Lower lobe of right lung (tissue), 2 donors: ENCODE results near the gene SLC6A3. TPM values are rescaled to one million over a fixed set of nuclear protein-coding genes. Genes with fewer than 3 reads are reported as not detected.

Experiments
- ATAC-seq, 2 donors: fragments of 200-7000 bp; cut with Tn5 transposase; one replicate each; pipeline ENCODE4 v1.9.1; 2020 to 2022; ENCODE audit warnings: mild to moderate bottlenecking in 2 of 2, moderate library complexity in 2 of 2
- DNase-seq: peaks from one replicate; pipeline ENCODE4 v3.0.0-alpha.2; 2020
- H3K27ac ChIP-seq: fragments of 200-600 bp; one replicate; pipeline ENCODE4 v1.8.0; 2022
- H3K27me3 ChIP-seq: fragments of 200-600 bp; one replicate; pipeline ENCODE4 v1.8.0; 2022; ENCODE audit warnings: low read depth
- H3K36me3 ChIP-seq: fragments of 200-600 bp; one replicate; pipeline ENCODE4 v1.8.0; 2022; ENCODE audit warnings: mild to moderate bottlenecking
- H3K4me1 ChIP-seq: fragments of 200-600 bp; one replicate; pipeline ENCODE4 v1.8.0; 2022
- H3K4me3 ChIP-seq: fragments of 200-600 bp; one replicate; pipeline ENCODE4 v1.8.0; 2022; ENCODE audit warnings: mild to moderate bottlenecking
- H3K9me3 ChIP-seq: fragments of 200-600 bp; one replicate; pipeline ENCODE4 v1.8.0; 2022
- intact Hi-C: fragments of 100-400 bp; cut with DNase I; formaldehyde crosslinking; loops from one replicate; pipeline ENCODE4 v1.11.0; 2022
- total RNA-seq: library from RNA; stranded (reverse); fragmentation: NEBNext Ultra II Directional; extraction: Animal tissue kit (Norgen Biotek cat#: 25700); gene quantifications from one replicate; pipeline ENCODE4 v1.2.1, GENCODE V29; 2021
- TF ChIP-seq, protein P1 (sequence below): fragments of 200-600 bp; IDR thresholded peaks from one replicate; pipeline ENCODE4 v1.8.0; 2022; ENCODE audit warnings: antibody characterized with exemption, mild to moderate bottlenecking
- donor health status: DM: no; HTN: yes; CAD: no; lungs with severe emphysema.

SLC6A3 gene
- total RNA-seq, 1 donor from 2014 or later, result 0.12 TPM

- intact Hi-C loops, result no loop called here
- TF ChIP-seq, protein P1, sequence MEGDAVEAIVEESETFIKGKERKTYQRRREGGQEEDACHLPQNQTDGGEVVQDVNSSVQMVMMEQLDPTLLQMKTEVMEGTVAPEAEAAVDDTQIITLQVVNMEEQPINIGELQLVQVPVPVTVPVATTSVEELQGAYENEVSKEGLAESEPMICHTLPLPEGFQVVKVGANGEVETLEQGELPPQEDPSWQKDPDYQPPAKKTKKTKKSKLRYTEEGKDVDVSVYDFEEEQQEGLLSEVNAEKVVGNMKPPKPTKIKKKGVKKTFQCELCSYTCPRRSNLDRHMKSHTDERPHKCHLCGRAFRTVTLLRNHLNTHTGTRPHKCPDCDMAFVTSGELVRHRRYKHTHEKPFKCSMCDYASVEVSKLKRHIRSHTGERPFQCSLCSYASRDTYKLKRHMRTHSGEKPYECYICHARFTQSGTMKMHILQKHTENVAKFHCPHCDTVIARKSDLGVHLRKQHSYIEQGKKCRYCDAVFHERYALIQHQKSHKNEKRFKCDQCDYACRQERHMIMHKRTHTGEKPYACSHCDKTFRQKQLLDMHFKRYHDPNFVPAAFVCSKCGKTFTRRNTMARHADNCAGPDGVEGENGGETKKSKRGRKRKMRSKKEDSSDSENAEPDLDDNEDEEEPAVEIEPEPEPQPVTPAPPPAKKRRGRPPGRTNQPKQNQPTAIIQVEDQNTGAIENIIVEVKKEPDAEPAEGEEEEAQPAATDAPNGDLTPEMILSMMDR, result no peak
- Histone ChIP-seq H3K4me1 (peaks cover 16% of the 10 kb centered on the region), H3K27ac (peak overlapping the region; percentile 84), H3K36me3 (no peaks in the 10 kb centered on the region), H3K9me3 (no peaks in the 10 kb centered on the region), H3K4me3 (peak overlapping the region; percentile 61), H3K27me3 (peaks cover 9% of the 10 kb centered on the region)
- ATAC-seq (peak; percentile 84 to 88), DNase-seq (peak; percentile 85)
Observed at GRCh38 chr5:1386274-1386717, 58.9 kb downstream of the SLC6A3 start.

DNA sequence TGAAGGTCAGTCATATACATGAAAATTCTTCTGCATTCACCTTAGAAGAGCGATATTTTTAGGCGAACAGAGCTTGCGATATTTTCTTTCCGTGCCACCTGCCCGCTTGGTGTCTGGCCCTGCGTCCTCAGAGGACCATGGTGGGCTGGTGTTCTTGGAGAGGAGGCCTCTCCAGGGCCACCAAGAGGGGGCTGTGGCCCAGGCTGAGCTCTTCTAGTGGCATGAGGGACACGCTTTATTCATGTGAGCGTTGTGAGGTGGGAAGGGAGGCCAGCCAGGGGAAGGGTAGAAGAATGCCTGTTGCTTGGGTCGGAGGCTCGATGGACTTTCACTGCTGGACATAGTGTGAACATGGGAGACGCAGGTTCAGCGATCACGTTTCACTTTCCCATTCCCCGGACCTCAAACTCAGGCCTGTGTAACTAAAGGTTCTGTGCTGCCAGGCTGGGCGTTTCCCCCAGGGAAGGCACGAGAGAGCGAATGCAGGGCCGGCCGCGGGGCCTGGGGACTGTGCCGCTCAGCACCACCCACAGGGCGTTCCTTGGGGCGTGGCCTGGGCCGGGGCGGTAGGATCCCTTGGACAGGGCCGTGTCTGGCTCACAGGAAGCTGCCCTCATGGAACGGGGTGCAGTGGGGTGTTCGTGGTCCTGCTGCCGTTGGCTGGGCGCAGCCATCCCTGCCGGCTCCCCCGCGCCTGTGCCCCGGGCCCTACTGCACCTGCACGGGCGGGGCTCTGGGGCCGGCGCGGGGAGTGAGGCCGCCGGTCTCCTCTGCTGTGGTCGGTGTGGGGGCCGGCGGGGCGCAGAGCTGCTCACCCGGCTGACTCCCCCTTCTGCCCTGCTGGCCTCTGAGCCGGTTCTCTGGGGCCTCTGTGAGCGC, 59.6 kb downstream of the SLC6A3 start:
- intact Hi-C loops, result no loop called here
- DNase-seq, result peak; percentile 96
- Histone ChIP-seq H3K27ac (peak overlapping the region; percentile 84), H3K27me3 (peaks cover 3% of the 10 kb centered on the region), H3K9me3 (no peaks in the 10 kb centered on the region), H3K4me1 (peaks cover 21% of the 10 kb centered on the region), H3K4me3 (peak overlapping the region; percentile 61), H3K36me3 (no peaks in the 10 kb centered on the region)
- ATAC-seq, result peak; percentile 97 to 99
- TF ChIP-seq, protein P1, result no peak

GRCh38 chr5:1384521-1384920, 60.7 kb downstream of the SLC6A3 start:
- TF ChIP-seq, protein P1, result no peak
- DNase-seq (peak; percentile 34), ATAC-seq (no peak)
- no peak overlapping the region for H3K27ac ChIP-seq
- H3K9me3 ChIP-seq, result no peaks in the 10 kb centered on the region
- H3K27me3 ChIP-seq, result no peaks in the 10 kb centered on the region
- peaks cover 26% of the 10 kb centered on the region for H3K4me1 ChIP-seq
- intact Hi-C loops, result no loop called here
- H3K4me3 ChIP-seq, result no peak overlapping the region
- no peaks in the 10 kb centered on the region for H3K36me3 ChIP-seq

DNA sequence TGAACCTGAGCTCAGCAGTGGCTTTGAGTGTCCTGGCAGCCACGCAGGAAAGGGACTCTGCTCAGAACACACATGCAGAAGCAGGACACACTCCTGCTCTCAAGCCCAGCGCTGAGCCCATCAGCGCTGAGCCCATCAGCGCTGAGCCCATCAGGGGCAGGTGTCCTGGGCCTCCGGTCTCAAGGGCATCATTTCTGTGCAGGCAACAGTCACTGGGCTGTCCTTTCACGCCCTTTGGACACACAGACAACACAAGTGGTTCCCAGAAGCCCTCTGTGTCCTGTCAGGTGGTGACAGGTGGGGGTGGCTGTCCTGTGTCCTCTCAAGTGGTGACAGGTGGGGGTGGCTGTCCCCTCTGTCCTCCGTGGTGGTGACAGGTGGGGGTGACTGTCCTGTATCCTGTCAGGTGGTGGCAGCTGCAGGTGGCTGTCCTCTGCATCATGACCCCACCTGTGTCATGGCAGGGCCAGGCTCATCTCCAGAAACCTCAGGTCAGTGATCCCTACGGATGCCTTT, 61.3 kb downstream of the SLC6A3 start:
- Histone ChIP-seq H3K27ac (no peak overlapping the region), H3K4me3 (no peak overlapping the region), H3K9me3 (no peaks in the 10 kb centered on the region), H3K27me3 (peaks cover under 1% of the 10 kb centered on the region), H3K36me3 (no peaks in the 10 kb centered on the region), H3K4me1 (peaks cover 26% of the 10 kb centered on the region)
- ATAC-seq, result no peak
- TF ChIP-seq, protein P1, result no peak
- intact Hi-C loops, result no loop called here
- DNase-seq, result no peak

- DNase-seq, result no peak
- Histone ChIP-seq H3K27ac (no peak overlapping the region), H3K9me3 (no peaks in the 10 kb centered on the region), H3K36me3 (no peaks in the 10 kb centered on the region), H3K27me3 (peaks cover 5% of the 10 kb centered on the region), H3K4me3 (no peak overlapping the region), H3K4me1 (peaks cover 26% of the 10 kb centered on the region)
- intact Hi-C loops, result no loop called here
- ATAC-seq, result no peak
- TF ChIP-seq, protein P1, result no peak
Observed at GRCh38 chr5:1383344-1383743, 61.9 kb downstream of the SLC6A3 start.
